ENCODE results near the gene LRRC74A.

- TF ChIP-seq CTCF (IDR thresholded peaks at IDR 0.05; ENCODE audit: extremely low read depth in 1 of 2, insufficient read depth in 1 of 2, low read depth in 1 of 2, low read length in 2 of 2) = no peak
- no peak for TF ChIP-seq POLR2A (IDR thresholded peaks at IDR 0.05; ENCODE audit: low read depth, low read length)
These were observed 41.8 kb upstream of the LRRC74A start for GRCh38 chr14:76784266-76784874.

Measured in endothelial cell of umbilical vein (primary cell).